Effector memory CD4-positive, alpha-beta T cell (primary cell): ENCODE data around the gene SLC22A6.

ENCODE experiments used
- DNase-seq, 3 donors: peaks; one replicate each; pipeline ENCODE4 v3.0.0-alpha.2; 2020
- H3K27ac ChIP-seq: 2 replicates; pipeline ENCODE4 v1.7.0; 2013; ENCODE audit warnings: mild to moderate bottlenecking, low read length, moderate library complexity; ENCODE audit not compliant: insufficient read depth, poor library complexity, severe bottlenecking
- H3K27me3 ChIP-seq: replicated peaks from 2 replicates; pipeline ENCODE4 v1.7.0; 2013; ENCODE audit warnings: mild to moderate bottlenecking, low read length; ENCODE audit not compliant: insufficient read depth, control insufficient read depth, poor library complexity, severe bottlenecking
- H3K36me3 ChIP-seq: 2 replicates; pipeline ENCODE4 v1.7.0; 2013; ENCODE audit warnings: mild to moderate bottlenecking, low read length, moderate library complexity; ENCODE audit not compliant: control insufficient read depth, insufficient read depth
- H3K4me1 ChIP-seq: 2 replicates; pipeline ENCODE4 v1.7.0; 2013; ENCODE audit warnings: low read length, mild to moderate bottlenecking; ENCODE audit not compliant: control insufficient read depth, insufficient read depth, poor library complexity, severe bottlenecking
- H3K4me3 ChIP-seq: 2 replicates; pipeline ENCODE4 v1.7.0; 2013; ENCODE audit warnings: low read length, low read depth, mild to moderate bottlenecking; ENCODE audit not compliant: insufficient read depth, poor library complexity, severe bottlenecking
- H3K9me3 ChIP-seq: 2 replicates; pipeline ENCODE4 v1.7.0; 2013; ENCODE audit warnings: mild to moderate bottlenecking, low read length, moderate library complexity; ENCODE audit not compliant: control insufficient read depth

Gene SLC22A6

DNA sequence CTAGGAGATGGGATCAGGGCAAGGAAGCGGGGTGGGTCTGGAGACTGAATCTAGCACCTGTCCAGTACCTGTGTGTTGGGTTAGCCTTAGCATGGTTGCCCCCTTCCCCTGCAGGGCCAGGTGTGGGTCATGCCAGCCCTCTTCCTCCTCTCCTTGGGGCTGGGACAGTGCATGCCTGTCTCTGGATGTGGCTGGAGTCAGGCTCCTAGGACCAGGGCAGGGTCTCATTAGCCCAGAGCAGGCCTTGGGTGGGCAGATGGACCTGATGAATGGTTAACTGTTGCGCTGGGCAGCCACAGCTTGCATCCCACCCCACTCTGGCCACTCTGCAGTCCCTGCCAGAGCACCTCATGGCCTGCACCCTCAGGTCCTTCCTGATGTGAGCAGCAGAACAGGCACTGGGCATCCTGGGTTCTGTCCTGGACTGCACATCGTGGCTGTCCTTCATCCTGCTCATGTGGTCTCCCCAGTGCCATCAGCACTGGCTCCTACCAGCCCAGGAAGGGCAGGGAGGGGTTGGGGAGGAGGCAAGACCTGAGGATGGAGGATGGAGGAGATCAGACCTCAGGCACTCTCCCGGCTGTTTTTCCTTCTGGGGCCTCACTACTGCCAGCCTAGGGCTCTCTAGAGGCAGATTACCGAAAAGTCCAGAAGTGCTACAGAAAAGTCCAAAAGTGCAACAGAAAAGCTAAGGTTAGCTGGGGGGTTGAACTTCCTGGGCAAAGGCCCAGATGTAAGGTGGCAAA is 50.8 kb downstream of the SLC22A6 start:
- no peaks in the 10 kb centered on the region for H3K4me1 ChIP-seq

DNA sequence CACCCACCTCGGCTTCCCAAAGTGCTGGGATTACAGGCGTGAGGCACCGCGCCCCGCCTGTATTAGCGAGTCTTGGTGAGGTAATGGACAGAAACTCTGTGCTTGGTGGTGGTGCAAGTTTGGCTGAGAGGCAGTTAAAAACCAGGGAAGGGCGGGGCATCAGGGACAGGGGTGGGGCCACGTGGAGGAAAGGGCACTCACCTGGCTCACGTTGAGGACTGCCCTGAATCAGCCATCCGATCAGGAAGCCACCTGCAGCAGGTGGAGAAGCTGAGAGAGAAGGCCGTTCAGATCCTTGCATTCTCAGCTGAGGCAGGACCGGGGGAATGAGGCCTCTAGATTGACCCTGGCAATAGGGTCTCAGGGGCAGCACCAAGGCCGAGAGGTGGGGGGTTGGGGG is 51.5 kb downstream of the SLC22A6 start:
- peaks cover 8% of the 10 kb centered on the region for H3K27me3 ChIP-seq
- no peak overlapping the region for H3K4me3 ChIP-seq
- no peaks in the 10 kb centered on the region for H3K4me1 ChIP-seq
- H3K27ac ChIP-seq = no peak overlapping the region
- no peaks in the 10 kb centered on the region for H3K36me3 ChIP-seq
- DNase-seq = no peak
- no peaks in the 10 kb centered on the region for H3K9me3 ChIP-seq

More for the DNA sequence above, 50.8 kb downstream of the SLC22A6 start:
- Histone ChIP-seq H3K4me3 (no peak overlapping the region), H3K9me3 (no peaks in the 10 kb centered on the region), H3K27ac (no peak overlapping the region), H3K27me3 (peaks cover 4% of the 10 kb centered on the region), H3K36me3 (no peaks in the 10 kb centered on the region)
- no peak for DNase-seq

GRCh38 chr11:62931499-62932278 is 53.1 kb downstream of the SLC22A6 start:
- Histone ChIP-seq H3K9me3 (no peaks in the 10 kb centered on the region), H3K4me1 (peaks cover 2% of the 10 kb centered on the region), H3K27me3 (peaks cover 22% of the 10 kb centered on the region), H3K36me3 (no peaks in the 10 kb centered on the region), H3K4me3 (no peak overlapping the region), H3K27ac (no peak overlapping the region)
- no peak for DNase-seq

DNA sequence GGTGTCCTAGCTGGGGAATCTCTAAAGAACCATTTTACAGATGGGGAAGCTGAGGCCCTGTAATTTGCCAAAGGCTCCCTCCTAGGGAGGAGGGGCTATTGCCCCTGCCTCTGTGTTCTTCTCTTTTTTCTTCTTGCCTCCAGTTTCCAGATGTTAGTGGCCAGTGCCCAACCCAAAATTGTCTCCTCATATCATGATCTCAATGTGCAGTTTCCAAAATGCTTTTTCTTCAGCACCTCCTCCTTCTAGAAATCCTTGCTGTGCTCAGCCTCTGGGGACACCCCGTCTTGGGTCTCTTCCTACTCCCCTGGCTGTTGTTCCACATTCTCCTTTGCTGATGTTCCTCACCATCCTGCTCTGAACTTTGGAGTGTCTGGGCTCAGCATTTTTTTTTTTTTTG is 54.1 kb downstream of the SLC22A6 start:
- H3K4me1 ChIP-seq = peaks cover 12% of the 10 kb centered on the region
- H3K27me3 ChIP-seq = peaks cover 33% of the 10 kb centered on the region
- no peaks in the 10 kb centered on the region for H3K36me3 ChIP-seq
- H3K4me3 ChIP-seq = no peak overlapping the region
- no peak overlapping the region for H3K27ac ChIP-seq
- no peaks in the 10 kb centered on the region for H3K9me3 ChIP-seq
- no peak for DNase-seq

DNA sequence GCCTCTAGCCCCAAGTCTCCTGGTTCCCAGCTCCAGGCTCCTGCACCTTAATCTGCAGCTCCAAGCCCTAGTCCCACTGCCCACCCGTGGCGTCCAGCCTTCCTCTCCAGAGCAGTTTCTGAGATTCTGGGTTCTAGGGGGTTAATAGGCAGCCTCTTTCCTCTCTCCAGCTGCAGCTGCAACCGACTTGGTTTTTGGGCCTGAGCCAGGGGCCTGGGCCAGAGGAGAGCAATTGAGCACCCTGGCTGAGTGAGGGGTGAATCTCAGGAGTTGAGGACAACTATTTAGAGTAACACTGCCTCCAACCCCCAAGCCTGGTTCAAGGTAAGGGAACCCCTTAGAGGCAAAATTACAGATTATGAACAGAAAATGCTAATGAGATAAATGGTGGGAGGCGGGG is 54.6 kb downstream of the SLC22A6 start:
- H3K36me3 ChIP-seq = no peaks in the 10 kb centered on the region
- no peak overlapping the region for H3K27ac ChIP-seq
- H3K27me3 ChIP-seq = peaks cover 38% of the 10 kb centered on the region
- H3K9me3 ChIP-seq = no peaks in the 10 kb centered on the region
- no peak overlapping the region for H3K4me3 ChIP-seq
- DNase-seq = no peak
- peaks cover 15% of the 10 kb centered on the region for H3K4me1 ChIP-seq

GRCh38 chr11:62928011-62928410 is 56.8 kb downstream of the SLC22A6 start:
- Histone ChIP-seq H3K27me3 (peaks cover 53% of the 10 kb centered on the region), H3K4me3 (no peak overlapping the region), H3K27ac (no peak overlapping the region), H3K36me3 (no peaks in the 10 kb centered on the region), H3K9me3 (no peaks in the 10 kb centered on the region), H3K4me1 (peaks cover 21% of the 10 kb centered on the region)
- DNase-seq = no peak

- DNase-seq = no peak
- Histone ChIP-seq H3K36me3 (no peaks in the 10 kb centered on the region), H3K4me1 (peaks cover 21% of the 10 kb centered on the region), H3K4me3 (no peak overlapping the region), H3K27me3 (peaks cover 63% of the 10 kb centered on the region), H3K27ac (no peak overlapping the region), H3K9me3 (no peaks in the 10 kb centered on the region)
Measured at GRCh38 chr11:62926680-62927455, 57.9 kb downstream of the SLC22A6 start.
